GM19463 (cell line): Measurements from ENCODE around the gene ENTPD6.
"Not testable (repeated sequence)": the region's sequence is repeated elsewhere in the genome, so short reads cannot be mapped to it uniquely, and the experiment has no call there.

ENCODE experiments used
- ATAC-seq: cut with Tn5 transposase; IDR thresholded peaks from one replicate; pipeline ENCODE4 v1.9.1; 2021; ENCODE audit warnings: mild to moderate bottlenecking, moderate library complexity; ENCODE audit not compliant: unreplicated experiment

ENTPD6 gene

DNA sequence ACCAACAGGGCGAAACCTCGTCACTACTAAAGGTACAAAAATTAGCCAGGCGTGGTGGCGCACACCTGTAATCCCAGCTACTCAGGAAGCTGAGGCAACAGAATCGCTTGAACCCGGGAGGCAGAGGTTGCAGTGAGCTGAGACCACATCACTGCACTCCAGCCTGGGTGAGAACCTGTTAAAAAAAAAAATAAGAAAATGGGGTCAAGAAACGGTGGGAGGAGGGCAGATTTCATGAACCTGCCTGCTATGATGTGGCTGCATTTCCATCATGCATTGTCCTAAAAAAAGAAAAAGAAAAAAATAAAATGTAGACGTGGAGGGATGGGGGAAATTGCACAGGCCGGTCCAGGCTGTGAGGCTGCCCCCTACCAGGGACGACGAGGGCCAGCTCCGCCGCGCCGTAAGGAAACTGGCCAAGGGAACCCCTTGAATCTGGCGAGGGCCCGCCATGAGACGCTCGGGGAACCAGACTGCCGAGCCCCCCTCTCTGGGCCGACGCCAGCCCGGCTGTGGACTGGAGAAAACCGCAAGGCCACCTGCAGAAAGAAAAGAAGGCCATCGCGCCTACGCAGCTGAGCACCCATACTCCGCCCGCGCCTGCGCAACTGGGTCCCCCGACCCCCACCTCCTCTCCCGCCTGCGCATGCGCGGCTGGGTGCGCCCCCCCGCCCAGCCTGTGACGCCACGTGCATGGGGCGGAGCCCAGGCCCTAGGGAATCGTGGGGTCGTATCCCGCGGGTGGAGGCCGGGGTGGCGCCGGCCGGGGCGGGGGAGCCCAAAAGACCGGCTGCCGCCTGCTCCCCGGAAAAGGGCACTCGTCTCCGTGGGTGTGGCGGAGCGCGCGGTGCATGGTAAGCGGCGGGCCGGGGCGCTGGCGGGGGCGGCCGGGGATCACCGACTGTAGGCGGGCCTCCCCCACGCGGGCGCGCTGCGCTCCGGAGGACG lies at the start of gene ENTPD6:
TSS of gene ENTPD6 (plus strand) at position 699 of the 948 bp plus-strand sequence. CDS start 10,825 bp downstream, outside the sequence.
- peak; percentile 76 for ATAC-seq

DNA sequence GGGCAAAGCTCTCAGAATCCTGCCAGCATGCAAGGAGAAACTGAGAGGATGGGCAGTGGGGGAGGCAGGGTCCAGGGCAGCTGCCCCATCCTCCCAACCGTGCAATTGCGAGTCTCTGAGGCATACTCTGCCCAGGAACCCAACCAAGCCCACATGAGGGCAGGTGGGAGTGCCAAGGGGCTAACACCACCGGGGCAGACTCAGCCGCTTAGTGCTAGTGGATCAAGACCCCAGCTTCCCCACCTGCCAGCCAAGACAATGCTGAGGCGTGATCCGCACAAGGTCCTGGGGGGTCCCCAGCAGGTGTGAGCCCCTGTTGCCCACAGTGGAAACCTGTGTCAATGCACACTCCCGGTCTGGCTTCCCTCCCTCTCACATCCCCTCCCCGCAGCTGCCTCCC lies 48.5 kb upstream of the ENTPD6 start:
- ATAC-seq, result no peak

DNA sequence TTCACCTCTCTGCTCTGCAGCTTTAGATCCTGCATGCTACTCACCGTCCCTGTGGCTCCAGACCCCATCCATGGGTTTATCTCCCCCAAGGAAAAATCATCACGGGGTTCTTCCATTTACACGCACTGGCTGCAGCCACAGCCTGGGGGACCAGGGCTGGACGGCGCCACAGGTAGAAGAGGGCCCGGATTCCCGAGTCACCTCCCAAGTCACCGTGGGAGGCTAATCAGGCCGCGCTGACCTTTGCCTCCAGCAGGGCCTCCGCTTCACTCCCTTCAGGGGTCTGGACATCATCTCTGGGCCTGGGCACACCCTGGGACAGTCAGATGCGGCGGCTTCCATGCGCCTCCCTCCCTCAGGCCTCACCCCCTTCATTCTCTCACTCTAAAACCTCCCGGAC lies 47.8 kb upstream of the ENTPD6 start:
- ATAC-seq, result no peak

DNA sequence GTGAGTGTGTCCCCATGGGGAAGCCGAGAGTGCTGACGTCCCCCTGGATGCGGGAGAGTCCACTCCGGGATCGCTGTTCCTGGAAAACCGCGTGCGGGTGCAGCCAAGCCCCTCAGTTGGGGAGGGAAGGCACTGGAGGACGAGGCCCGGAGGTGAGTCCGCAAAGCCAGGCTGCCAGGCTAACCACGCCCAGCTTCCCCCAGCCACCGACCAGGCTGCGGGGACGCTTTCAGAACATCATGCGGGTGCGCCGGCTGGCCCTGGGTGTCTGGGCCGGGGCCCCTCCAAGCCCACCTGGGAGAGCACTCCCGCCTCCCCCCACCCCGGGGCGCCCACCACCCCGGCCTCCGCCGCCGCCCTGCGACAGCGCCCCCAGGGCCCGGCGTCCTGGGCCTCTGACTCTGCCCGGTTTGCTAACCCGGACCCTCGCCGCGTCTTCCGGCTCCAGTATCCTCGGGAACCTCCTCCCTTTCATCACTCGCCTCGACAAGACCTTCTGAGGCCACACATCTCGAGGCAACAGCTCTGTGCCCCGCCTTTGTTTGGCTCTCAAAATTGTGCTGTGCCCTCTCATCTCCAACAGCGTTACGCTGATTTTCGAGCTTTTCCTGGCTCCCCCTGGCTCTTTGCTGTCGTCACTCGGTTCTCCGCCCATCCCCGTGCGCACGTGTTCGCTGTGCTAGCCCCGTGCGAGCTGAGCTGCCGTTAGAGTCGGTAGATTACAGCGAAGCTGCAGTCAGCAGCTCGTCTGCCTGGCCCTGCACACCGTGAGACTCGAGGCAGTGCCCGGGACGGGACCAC lies 47.1 kb upstream of the ENTPD6 start:
- ATAC-seq, result no peak

DNA sequence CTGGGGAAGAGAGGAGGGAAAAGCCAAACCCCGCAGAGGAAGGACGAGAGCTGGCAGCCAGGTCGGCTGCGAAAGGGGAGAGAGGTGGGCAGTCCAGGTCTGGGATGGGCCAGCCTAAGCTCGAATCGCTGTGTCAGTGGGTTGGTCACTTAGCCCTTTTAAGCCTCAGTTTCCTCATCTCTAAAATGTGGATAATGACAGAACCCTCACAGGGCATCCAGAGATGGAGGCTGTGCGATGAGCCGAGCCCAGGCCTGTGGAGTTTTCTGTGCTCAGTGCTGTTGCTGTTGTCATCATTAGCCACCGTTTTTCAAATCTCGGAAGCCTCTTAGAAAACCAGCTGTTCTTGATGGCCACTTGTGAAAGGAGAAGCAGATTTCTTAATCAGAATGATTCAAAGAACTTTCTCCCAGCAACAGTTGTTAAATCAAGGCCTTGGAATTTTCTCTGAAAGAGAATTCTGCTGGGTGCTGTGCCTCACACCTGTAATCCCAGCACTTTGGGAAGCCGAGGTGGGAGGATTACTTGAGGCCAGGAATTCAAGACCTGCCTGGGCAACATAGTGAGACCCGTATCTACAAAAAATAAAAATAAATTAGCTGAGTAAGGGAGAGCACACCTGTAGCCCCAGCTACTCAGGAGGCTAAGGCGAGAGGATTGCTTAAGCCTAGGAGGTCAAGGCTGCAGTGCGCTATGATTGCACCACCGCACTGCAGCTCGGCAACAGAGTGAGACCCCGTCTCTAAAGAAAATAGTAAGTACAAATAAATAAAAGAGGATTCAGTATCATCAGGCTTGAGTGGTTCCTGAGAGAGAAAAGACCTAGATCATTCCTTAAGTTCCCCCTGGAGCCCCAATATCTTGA lies 46.3 kb upstream of the ENTPD6 start:
- ATAC-seq, result no peak

DNA sequence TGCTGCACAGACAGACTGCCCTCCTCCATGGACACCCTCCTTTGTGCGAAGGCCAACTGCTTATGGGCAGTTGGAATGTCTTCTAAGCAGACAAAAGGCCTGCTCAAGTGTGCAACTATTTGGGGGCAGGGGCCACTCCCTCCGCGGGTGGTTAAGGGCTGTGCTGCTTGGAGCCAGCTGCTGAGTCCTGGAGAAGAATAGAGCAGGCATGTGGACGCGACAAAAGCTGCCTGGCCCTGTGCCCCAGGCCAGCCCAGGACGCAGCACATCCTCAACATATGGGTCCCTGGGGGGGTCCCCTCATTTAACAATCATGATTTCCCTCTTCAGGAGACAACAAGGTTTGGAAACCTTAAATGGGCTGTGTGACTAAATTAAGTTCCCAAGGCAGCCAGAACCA lies 45.5 kb upstream of the ENTPD6 start:
- ATAC-seq, result no peak

DNA sequence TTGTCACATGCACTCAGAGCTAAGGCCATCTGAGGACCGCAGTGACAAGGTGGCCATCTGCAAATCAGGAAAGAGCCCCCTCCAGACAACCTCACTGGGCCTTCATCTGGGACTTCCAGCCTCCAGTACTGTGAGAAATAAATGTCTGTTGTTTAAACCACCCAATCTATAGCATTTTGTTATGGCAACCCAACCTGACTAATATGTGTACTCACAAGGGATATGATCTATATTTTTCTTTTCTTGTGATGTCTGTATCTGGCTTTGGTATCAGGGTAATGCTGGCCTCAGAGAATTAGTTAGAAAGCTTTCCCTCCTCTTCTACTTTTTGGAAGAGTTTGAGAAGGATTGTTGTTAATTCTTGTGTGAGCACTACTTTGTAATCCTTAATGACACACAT lies 37.5 kb upstream of the ENTPD6 start:
- ATAC-seq, result no peak

DNA sequence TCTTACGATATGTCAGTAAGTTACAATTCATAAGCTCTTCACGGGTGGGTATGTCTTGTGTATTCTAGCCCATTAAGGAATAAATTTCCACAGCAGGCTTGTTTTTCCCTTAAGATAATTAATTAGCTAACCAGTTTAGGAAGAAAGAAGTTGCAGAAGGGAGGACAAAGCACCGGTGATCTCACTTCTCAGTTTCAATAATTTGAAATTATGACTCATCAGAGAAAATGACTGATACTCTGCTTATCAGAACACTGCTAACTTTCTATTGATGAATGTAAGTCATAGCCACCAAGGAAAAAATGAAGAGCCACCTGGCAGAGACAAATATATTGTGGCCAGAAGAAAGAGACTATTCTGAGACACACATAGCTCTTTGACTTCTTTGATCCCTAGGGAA lies 35.0 kb upstream of the ENTPD6 start:
- no peak for ATAC-seq

DNA sequence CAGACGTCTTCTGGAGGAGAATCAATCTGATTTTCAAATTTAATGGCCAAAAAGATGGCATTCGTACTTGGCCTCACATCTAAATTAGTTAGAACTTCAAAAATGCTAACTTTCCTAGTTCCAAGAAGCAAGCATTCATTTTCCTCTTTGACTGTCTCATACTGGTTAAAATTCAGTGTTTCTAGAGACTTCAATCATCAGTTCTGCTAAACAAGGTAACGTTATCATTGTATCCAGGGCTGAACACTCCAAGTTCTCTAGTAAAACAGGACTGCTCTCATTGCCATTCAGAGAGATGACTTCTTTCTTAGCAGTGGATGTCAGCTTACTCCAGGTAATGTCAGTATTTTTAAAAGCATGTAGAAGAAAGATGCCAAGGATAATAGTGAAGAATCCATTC lies 34.6 kb upstream of the ENTPD6 start:
- ATAC-seq, result no peak

DNA sequence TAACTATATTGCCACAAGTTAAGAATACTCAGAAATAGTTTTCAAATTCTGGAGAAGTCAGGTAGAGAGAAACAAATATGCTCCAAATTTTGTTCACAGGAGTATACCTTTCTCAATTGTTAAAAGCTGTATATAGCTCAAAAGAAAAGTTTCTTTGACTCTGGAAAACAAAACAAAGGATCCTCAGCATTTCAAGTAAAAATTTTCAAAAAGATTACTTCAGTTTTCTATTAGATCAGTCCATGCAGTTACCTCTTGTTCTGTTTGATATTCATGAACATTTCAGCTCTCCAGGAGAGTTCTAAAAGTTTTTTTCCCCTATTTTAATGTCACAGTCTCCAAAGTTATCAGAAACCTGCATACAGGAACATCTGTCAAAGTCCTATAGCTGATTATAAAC lies 30.4 kb upstream of the ENTPD6 start:
- no peak for ATAC-seq

DNA sequence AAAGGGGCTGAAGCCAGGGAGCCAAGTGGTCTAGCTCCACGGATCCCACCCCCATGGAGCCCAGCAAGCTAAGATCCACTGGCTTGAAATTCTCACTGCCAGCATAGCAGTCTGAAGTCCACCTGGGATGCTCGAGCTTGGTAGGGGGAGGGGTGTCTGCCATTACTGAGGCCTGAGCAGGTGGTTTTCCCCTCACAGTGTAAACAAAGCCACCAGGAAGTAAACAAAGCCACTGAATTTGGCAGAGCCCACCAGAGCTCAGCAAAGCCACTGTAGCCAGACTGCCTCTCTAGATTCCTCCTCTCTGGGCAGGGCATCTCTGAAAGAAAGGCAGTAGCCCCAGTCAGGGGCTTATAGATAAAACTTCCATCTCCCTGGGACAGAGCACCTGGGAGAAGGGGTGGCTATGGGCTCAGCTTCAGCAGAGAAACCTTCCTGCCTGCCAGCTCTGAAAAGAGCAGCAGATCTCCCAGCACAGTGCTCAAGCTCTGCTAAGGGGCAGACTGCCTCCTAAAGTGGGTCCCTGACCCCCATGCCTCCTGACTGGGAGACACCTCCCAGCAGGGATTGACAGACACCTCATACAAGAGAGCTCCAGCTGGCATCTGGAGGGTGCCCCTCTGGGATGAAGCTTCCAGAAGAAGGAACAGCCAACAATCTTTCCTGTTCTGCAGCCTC lies 29.3 kb upstream of the ENTPD6 start:
- ATAC-seq, result not testable (repeated sequence)

DNA sequence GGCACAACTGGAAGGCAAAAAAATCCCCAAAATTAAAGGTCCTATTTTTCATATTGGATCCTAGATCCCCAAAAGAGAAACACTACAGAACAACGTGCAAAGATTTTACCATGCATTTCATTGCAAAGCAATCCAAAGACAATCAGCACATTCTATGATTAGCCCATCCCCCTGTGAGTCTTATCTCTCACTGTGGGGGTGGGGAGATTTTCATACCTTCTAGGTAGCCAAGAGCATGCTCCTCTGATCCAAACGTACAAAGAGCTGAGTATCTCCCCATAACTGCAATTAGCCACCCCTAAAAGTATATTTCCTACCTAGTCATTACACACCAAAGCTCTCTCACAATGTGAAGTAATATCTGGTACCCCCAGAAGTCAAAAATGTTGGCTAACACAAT lies 22.2 kb upstream of the ENTPD6 start:
- no peak for ATAC-seq

DNA sequence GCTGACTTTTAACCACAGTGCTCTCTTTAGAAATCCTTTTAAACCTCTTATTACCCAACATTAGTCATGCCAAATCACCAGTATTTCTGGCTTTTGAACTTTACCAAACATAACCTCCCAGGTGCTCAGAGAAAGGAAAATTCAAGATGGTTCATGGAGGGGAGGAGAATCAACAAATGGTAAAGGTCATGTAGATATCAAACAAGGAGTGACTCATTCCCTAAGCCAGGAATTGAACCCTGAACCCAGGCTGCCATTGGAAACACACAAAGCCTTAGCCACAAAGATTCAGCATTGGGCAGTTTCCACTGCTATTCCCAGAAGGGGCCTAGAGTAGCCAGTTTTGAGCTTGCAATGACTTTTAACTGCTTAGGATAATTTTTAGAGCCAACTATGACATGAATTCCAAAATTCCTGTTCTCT lies 21.6 kb upstream of the ENTPD6 start:
- ATAC-seq, result no peak

DNA sequence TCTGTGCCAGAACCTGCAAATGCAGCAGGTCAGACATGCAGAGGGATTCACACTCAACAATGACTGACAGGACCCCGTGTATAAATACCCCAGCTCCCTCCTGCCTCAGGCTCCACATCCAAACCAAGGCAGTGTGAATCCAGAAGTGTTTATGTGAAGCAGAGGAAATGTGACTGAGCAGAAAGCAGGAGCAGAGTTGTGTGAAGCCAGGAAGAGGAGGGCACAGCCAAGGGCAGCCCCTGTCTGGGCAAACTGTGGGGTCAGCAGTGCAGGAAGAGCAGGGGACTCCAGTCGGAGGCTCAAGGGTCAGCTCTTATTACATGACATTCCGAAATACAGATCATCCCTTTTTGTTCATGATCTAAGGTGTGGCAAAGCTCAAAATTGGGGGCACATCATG lies 19.3 kb upstream of the ENTPD6 start:
- no peak for ATAC-seq

DNA sequence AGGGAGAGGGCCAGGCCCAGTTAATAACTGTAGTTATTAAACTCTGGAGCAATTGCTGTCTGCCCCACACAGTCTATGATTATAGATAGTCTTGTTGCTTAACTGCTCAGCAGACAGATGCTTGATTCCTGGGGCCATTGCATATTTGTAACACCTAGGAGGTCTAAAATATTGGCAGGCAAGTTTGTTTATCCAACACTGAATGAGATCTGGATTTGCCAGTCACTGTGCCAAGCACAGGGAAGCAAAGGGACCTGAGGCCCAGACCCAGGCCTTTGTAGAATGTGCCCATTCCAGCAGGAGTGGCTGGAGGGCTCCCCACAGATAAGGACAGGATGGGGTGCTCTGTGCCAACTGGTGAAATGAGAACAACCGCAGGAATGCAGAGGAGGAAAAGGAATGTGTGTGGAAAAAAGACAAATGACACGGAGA lies 17.6 kb upstream of the ENTPD6 start:
- ATAC-seq, result no peak

DNA sequence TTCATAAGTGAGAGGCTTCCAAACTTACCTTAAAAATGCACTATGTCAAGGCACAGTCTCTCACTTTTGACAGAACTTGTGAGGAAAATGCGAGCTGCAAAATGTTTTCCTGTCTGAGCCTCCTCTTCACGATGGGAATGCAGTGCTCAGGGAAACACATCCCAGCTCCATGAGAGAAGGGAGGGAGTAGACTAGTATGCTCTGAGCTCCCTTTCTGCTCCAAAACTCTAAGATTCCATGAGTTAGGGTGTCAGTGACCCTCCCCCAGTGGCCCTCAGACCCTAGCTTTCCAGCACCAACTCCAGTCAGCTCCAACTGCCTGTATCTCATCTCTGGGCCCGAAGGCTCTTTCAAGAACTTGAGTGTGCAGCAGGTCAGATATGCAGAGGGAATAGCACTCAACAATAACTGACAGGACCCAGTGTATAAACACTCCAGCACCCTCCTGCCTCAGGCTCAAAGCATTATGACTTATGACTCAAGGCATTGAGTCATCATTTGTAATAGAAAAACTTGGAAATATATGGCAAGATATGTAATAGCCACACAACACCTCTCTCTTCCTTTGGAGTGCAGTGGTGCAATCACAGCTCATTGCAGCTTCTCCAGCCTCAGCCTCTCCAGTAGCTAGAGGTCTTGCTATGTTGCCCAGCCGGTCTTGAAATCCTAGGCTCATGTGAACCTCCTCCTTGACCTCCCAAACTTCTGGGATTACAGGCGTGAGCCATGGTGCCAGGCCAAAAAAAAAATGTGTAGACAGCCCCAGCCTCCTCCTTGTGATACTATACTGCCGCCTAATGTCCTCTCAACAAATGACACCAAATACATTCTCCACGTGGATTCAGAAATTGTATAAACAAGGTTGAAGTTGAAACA lies 16.7 kb upstream of the ENTPD6 start:
- ATAC-seq, result no peak

DNA sequence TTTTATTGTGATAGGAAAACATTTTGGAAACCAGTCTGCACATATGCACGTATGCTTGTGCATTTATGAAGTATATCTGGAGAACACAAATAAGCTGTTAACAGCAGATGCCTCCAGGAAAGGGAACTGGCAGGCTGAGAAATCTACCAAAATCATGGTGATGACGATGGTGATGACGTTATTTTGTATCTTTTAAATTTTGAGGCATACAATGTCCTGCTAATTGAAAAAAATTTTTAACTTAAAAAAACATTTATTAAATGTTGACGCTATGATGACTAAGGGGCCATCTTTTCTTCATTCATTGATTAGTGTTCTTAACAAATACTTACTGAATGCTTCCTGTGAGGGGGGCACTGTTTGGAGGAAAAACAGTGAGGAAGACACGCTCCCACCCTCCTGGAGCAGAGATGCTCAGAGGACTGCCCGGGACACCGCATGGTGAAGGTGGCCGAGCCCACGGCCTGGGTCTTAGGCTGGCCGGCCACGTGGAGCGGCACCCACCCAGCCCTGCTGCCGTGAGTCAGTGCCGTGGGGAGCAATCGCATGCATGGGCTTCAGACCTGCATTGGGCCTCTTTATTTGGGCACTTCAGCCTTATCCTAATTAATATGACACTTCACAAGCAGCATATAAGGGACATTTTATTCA lies 15.9 kb upstream of the ENTPD6 start:
- ATAC-seq, result no peak

DNA sequence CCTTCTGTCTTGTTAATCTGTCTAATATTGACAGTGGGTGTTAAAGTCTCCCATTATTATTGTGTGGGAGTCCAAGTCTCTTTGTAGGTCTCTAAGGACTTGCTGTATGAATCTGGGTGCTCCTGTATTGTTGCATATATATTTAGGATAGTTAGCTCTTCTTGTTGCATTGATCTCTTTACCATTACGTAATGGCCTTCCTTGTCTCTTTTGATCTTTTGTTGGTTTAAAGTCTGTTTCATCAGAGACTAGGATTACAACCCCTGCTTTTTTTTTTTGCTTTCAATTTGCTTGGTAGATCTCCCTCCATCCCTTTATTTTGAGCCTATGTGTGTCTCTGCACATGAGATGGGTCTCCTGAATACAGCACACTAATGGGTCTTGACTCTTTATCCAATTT lies 11.1 kb upstream of the ENTPD6 start:
- not testable (repeated sequence) for ATAC-seq

DNA sequence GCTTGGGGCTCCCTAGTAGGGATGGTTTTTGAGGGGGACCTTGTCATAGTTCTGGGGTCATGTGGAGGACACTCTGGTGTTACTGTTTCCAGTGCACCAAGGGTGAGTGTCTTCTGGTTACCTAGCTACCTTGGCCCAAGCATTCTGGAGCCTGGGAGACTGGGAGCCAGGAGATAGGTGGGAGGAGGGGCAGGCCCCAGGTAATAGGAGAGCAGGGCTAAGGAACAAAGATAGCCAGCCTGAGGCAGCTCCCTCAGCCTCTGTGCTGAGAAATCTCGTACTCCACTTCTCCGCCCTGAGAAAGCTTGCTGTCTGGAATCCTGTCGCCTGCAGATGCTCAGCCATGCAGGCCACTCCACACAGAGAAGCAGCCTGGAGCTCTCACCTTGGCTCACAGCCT lies 8.3 kb upstream of the ENTPD6 start:
- ATAC-seq, result no peak
